ENCODE results near the gene LRRN2.

DNA sequence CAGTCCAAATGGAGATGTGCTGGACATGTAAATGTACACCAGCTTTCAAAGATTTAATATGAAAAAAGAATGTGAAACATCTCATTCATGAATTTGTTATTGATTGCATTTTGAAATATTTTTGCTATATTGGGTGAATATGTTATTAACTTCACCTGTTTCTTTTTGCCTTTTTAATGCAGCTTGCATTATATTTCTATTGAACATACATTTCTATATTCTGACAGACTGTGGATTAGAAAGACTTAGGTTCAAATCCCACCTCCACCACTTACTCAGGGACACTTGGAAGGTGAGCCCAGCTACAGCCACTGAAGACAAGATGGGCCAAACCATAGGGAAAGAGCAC lies 37.8 kb downstream of the LRRN2 start:
- TF ChIP-seq TCF7L2 (IDR thresholded peaks at IDR 0.05; ENCODE audit: low read depth, low read length): peak; percentile 38
- TF ChIP-seq, protein P1, sequence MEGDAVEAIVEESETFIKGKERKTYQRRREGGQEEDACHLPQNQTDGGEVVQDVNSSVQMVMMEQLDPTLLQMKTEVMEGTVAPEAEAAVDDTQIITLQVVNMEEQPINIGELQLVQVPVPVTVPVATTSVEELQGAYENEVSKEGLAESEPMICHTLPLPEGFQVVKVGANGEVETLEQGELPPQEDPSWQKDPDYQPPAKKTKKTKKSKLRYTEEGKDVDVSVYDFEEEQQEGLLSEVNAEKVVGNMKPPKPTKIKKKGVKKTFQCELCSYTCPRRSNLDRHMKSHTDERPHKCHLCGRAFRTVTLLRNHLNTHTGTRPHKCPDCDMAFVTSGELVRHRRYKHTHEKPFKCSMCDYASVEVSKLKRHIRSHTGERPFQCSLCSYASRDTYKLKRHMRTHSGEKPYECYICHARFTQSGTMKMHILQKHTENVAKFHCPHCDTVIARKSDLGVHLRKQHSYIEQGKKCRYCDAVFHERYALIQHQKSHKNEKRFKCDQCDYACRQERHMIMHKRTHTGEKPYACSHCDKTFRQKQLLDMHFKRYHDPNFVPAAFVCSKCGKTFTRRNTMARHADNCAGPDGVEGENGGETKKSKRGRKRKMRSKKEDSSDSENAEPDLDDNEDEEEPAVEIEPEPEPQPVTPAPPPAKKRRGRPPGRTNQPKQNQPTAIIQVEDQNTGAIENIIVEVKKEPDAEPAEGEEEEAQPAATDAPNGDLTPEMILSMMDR (IDR thresholded peaks at IDR 0.05): no peak
- TF ChIP-seq, protein P2, sequence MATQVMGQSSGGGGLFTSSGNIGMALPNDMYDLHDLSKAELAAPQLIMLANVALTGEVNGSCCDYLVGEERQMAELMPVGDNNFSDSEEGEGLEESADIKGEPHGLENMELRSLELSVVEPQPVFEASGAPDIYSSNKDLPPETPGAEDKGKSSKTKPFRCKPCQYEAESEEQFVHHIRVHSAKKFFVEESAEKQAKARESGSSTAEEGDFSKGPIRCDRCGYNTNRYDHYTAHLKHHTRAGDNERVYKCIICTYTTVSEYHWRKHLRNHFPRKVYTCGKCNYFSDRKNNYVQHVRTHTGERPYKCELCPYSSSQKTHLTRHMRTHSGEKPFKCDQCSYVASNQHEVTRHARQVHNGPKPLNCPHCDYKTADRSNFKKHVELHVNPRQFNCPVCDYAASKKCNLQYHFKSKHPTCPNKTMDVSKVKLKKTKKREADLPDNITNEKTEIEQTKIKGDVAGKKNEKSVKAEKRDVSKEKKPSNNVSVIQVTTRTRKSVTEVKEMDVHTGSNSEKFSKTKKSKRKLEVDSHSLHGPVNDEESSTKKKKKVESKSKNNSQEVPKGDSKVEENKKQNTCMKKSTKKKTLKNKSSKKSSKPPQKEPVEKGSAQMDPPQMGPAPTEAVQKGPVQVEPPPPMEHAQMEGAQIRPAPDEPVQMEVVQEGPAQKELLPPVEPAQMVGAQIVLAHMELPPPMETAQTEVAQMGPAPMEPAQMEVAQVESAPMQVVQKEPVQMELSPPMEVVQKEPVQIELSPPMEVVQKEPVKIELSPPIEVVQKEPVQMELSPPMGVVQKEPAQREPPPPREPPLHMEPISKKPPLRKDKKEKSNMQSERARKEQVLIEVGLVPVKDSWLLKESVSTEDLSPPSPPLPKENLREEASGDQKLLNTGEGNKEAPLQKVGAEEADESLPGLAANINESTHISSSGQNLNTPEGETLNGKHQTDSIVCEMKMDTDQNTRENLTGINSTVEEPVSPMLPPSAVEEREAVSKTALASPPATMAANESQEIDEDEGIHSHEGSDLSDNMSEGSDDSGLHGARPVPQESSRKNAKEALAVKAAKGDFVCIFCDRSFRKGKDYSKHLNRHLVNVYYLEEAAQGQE (IDR thresholded peaks at IDR 0.05; ENCODE audit: insufficient read depth in 1 of 2, low read depth in 2 of 2, low read length in 1 of 2): no peak
- no peak for TF ChIP-seq POLR2AphosphoS5 (IDR thresholded peaks at IDR 0.05; ENCODE audit: low read depth, low read length)
